ENCODE data around the gene CDH23. TPM values are rescaled to one million over a fixed set of nuclear protein-coding genes. Genes with fewer than 3 reads are reported as not detected.
A peak's percentile ranks its signal among the peaks of the same experiment; 100 is the strongest.

CDH23 gene
- total RNA-seq, 1 donor from 2014 or later: not detected

GRCh38 chr10:71467569-71468362 lies 71.0 kb downstream of the CDH23 start:
- no peak for TF ChIP-seq CTCF (IDR thresholded peaks at IDR 0.05; ENCODE audit: insufficient read depth, low read length, severe bottlenecking)
- H3K27me3 ChIP-seq (ENCODE audit: control insufficient read depth, insufficient read depth, low read length): no peaks in the 10 kb centered on the region
- DNase-seq (ENCODE audit: low read depth): no peak
- no peaks in the 10 kb centered on the region for H3K36me3 ChIP-seq (ENCODE audit: control insufficient read depth, insufficient read depth, low read length)
- FAIRE-seq: peak; percentile 77
- H3K4me3 ChIP-seq (ENCODE audit: low read depth, low read length): no peak overlapping the region

- DNase-seq (ENCODE audit: low read depth) (no peak), FAIRE-seq (no peak)
- no peak for TF ChIP-seq CTCF (IDR thresholded peaks at IDR 0.05; ENCODE audit: insufficient read depth, low read length, severe bottlenecking)
- Histone ChIP-seq H3K27me3 (ENCODE audit: control insufficient read depth, insufficient read depth, low read length) (no peaks in the 10 kb centered on the region), H3K4me3 (ENCODE audit: low read depth, low read length) (no peak overlapping the region), H3K36me3 (ENCODE audit: control insufficient read depth, insufficient read depth, low read length) (no peaks in the 10 kb centered on the region)
Observed at GRCh38 chr10:71468363-71469094, 71.8 kb downstream of the CDH23 start.

- no peak for TF ChIP-seq CTCF (IDR thresholded peaks at IDR 0.05; ENCODE audit: insufficient read depth, low read length, severe bottlenecking)
- Histone ChIP-seq H3K36me3 (ENCODE audit: control insufficient read depth, insufficient read depth, low read length) (no peaks in the 10 kb centered on the region), H3K27me3 (ENCODE audit: control insufficient read depth, insufficient read depth, low read length) (peaks cover 1% of the 10 kb centered on the region), H3K4me3 (ENCODE audit: low read depth, low read length) (no peak overlapping the region)
- DNase-seq (ENCODE audit: low read depth) (no peak), FAIRE-seq (no peak)
Observed at GRCh38 chr10:71471006-71471405, 74.3 kb downstream of the CDH23 start.

- H3K36me3 ChIP-seq (ENCODE audit: control insufficient read depth, insufficient read depth, low read length): no peaks in the 10 kb centered on the region
- no peak for DNase-seq (ENCODE audit: low read depth)
- no peak for FAIRE-seq
- peaks cover 8% of the 10 kb centered on the region for H3K27me3 ChIP-seq (ENCODE audit: control insufficient read depth, insufficient read depth, low read length)
- H3K4me3 ChIP-seq (ENCODE audit: low read depth, low read length): no peak overlapping the region
- TF ChIP-seq CTCF (IDR thresholded peaks at IDR 0.05; ENCODE audit: insufficient read depth, low read length, severe bottlenecking): no peak
Observed at GRCh38 chr10:71471957-71472365, 75.2 kb downstream of the CDH23 start.

- FAIRE-seq: no peak
- peaks cover 9% of the 10 kb centered on the region for H3K27me3 ChIP-seq (ENCODE audit: control insufficient read depth, insufficient read depth, low read length)
- H3K4me3 ChIP-seq (ENCODE audit: low read depth, low read length): no peak overlapping the region
- no peak for DNase-seq (ENCODE audit: low read depth)
- TF ChIP-seq CTCF (IDR thresholded peaks at IDR 0.05; ENCODE audit: insufficient read depth, low read length, severe bottlenecking): no peak
- H3K36me3 ChIP-seq (ENCODE audit: control insufficient read depth, insufficient read depth, low read length): no peaks in the 10 kb centered on the region
Observed at GRCh38 chr10:71472466-71472865, 75.7 kb downstream of the CDH23 start.
